Liver (tissue), 3 donors: ENCODE results near the gene COX19.

Source experiments
- EGR1 ChIP-seq, 2 donors: IDR thresholded peaks; 2 replicates each; pipeline ENCODE4 v1.6.1; 2016 to 2018; ENCODE audit warnings: antibody characterized with exemption in 2 of 2, low read depth in 2 of 2
- FOXA1 ChIP-seq: IDR thresholded peaks from 2 replicates; pipeline ENCODE4 v1.6.1; 2016; ENCODE audit warnings: antibody characterized with exemption
- GABPA ChIP-seq, 2 donors: IDR thresholded peaks in 1 of 2; conservative IDR thresholded peaks in 1 of 2; 2 replicates each; pipeline ENCODE4 v1.6.1; 2016; ENCODE audit warnings: antibody characterized with exemption in 2 of 2, mild to moderate bottlenecking in 1 of 2, moderate library complexity in 1 of 2
- JUND ChIP-seq, 2 donors: IDR thresholded peaks; 2 replicates each; pipeline ENCODE4 v1.6.1; 2016; ENCODE audit warnings: antibody characterized with exemption in 2 of 2
- SP1 ChIP-seq: IDR thresholded peaks from 2 replicates; pipeline ENCODE4 v1.6.1; 2018; ENCODE audit warnings: antibody characterized with exemption, mild to moderate bottlenecking
- TAF1 ChIP-seq: conservative IDR thresholded peaks from 2 replicates; pipeline ENCODE4 v1.6.1; 2016; ENCODE audit warnings: antibody characterized with exemption, mild to moderate bottlenecking
- TF ChIP-seq, protein P1 (sequence below): fragments of 150-350 bp; IDR thresholded peaks from 2 replicates; pipeline ENCODE4 v1.5.1; 2017; ENCODE audit warnings: improper control_type of control experiment, low read depth, low read length; ENCODE audit not compliant: missing input control
- TF ChIP-seq, protein P2 (sequence below): IDR thresholded peaks from 2 replicates; pipeline ENCODE4 v1.6.1; 2016; ENCODE audit warnings: antibody characterized with exemption, mild to moderate bottlenecking
- TF ChIP-seq, protein P3 (sequence below): IDR thresholded peaks from 2 replicates; pipeline ENCODE4 v1.6.1; 2016; ENCODE audit warnings: antibody characterized with exemption
- TF ChIP-seq, protein P4 (sequence below): IDR thresholded peaks from 2 replicates; pipeline ENCODE4 v1.6.1; 2016; ENCODE audit warnings: antibody characterized with exemption
- donor health status: healthy.
- donor health status: healthy.

DNA sequence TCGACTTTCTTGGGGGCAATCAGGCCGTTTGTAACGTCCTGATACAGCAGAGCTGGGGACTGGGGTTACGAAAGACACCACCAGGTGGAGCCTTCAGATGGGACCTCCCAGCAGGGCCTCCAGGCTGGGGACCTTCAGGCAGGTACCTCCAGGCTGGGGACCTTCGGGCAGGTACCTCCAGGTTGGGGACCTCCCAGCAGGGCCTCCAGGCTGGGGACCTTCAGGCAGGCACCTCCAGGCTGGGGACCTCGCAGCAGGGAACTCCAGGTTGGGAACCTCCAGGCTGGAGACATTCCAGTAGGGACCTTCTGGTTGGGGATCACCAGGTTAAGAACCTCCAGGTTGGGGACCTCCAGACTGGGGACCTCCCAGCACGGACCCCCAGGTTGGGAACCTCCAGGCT is 45.5 kb upstream of the COX19 start:
- TF ChIP-seq, protein P1, sequence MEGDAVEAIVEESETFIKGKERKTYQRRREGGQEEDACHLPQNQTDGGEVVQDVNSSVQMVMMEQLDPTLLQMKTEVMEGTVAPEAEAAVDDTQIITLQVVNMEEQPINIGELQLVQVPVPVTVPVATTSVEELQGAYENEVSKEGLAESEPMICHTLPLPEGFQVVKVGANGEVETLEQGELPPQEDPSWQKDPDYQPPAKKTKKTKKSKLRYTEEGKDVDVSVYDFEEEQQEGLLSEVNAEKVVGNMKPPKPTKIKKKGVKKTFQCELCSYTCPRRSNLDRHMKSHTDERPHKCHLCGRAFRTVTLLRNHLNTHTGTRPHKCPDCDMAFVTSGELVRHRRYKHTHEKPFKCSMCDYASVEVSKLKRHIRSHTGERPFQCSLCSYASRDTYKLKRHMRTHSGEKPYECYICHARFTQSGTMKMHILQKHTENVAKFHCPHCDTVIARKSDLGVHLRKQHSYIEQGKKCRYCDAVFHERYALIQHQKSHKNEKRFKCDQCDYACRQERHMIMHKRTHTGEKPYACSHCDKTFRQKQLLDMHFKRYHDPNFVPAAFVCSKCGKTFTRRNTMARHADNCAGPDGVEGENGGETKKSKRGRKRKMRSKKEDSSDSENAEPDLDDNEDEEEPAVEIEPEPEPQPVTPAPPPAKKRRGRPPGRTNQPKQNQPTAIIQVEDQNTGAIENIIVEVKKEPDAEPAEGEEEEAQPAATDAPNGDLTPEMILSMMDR, result no peak
- TF ChIP-seq GABPA (IDR thresholded peaks at IDR 0.05 in 1 of 2, conservative IDR thresholded peaks at IDR 0.05 in 1 of 2) (no peak), TAF1 (no peak), EGR1 (IDR thresholded peaks at IDR 0.05; ENCODE audit: low read depth in 2 of 2) (no peak), FOXA1 (no peak), SP1 (no peak), JUND (IDR thresholded peaks at IDR 0.05) (no peak)
- TF ChIP-seq, protein P2, sequence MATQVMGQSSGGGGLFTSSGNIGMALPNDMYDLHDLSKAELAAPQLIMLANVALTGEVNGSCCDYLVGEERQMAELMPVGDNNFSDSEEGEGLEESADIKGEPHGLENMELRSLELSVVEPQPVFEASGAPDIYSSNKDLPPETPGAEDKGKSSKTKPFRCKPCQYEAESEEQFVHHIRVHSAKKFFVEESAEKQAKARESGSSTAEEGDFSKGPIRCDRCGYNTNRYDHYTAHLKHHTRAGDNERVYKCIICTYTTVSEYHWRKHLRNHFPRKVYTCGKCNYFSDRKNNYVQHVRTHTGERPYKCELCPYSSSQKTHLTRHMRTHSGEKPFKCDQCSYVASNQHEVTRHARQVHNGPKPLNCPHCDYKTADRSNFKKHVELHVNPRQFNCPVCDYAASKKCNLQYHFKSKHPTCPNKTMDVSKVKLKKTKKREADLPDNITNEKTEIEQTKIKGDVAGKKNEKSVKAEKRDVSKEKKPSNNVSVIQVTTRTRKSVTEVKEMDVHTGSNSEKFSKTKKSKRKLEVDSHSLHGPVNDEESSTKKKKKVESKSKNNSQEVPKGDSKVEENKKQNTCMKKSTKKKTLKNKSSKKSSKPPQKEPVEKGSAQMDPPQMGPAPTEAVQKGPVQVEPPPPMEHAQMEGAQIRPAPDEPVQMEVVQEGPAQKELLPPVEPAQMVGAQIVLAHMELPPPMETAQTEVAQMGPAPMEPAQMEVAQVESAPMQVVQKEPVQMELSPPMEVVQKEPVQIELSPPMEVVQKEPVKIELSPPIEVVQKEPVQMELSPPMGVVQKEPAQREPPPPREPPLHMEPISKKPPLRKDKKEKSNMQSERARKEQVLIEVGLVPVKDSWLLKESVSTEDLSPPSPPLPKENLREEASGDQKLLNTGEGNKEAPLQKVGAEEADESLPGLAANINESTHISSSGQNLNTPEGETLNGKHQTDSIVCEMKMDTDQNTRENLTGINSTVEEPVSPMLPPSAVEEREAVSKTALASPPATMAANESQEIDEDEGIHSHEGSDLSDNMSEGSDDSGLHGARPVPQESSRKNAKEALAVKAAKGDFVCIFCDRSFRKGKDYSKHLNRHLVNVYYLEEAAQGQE, result no peak
- TF ChIP-seq, protein P3, sequence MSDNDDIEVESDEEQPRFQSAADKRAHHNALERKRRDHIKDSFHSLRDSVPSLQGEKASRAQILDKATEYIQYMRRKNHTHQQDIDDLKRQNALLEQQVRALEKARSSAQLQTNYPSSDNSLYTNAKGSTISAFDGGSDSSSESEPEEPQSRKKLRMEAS, result no peak
- TF ChIP-seq, protein P4, sequence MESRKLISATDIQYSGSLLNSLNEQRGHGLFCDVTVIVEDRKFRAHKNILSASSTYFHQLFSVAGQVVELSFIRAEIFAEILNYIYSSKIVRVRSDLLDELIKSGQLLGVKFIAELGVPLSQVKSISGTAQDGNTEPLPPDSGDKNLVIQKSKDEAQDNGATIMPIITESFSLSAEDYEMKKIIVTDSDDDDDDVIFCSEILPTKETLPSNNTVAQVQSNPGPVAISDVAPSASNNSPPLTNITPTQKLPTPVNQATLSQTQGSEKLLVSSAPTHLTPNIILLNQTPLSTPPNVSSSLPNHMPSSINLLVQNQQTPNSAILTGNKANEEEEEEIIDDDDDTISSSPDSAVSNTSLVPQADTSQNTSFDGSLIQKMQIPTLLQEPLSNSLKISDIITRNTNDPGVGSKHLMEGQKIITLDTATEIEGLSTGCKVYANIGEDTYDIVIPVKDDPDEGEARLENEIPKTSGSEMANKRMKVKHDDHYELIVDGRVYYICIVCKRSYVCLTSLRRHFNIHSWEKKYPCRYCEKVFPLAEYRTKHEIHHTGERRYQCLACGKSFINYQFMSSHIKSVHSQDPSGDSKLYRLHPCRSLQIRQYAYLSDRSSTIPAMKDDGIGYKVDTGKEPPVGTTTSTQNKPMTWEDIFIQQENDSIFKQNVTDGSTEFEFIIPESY, result no peak
